ENCODE measurements around the gene ZDHHC19.

DNA sequence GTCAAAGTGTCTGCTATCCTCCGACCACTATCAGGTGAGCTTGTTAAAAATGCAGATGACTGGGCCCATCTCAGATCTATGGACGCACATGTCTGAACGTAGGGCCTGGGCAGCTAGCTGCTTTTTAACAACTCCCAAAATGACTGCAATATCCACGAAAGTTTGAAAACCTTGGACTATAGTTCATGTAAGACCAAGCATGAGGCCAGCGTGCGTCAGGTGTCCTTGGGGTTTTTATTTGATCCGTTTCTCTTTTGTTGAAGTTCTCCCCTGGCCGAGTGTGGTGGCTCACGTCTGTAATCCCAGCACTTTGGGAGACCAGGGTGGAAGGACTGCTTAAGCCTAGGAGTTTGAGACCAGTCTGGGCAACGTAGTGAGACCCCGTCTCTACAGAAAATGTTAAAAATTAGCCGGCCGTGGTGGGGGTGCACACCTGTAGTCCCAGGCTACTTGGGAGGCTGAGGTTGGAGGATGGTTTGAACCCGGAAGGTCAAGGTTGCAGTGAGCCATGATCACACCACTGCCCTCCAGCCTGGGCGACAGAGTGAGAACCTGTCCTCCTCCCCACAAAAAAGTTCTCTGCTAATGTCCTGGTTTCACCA is 14.7 kb upstream of the ZDHHC19 start:
- TF ChIP-seq REST (IDR thresholded peaks at IDR 0.05; ENCODE audit: insufficient read depth in 1 of 2, low read depth in 2 of 2, low read length in 2 of 2) (no peak), SIN3A (IDR thresholded peaks at IDR 0.05; ENCODE audit: borderline replicate concordance, insufficient read depth, low read length) (no peak), POLR2AphosphoS5 (IDR thresholded peaks at IDR 0.05; ENCODE audit: low read depth, low read length) (no peak)

Data from PFSK-1 (cell line).